Neural cell (in vitro differentiated cells): ENCODE measurements around the gene ANKRD45. TPM values are rescaled to one million over a fixed set of nuclear protein-coding genes. Genes with fewer than 3 reads are reported as not detected.
"Not testable (repeated sequence)": the region's sequence is repeated elsewhere in the genome, so short reads cannot be mapped to it uniquely, and the experiment has no call there.

Experiments used
- H2AFZ ChIP-seq: fragments of 200-600, 300-800 bp; sonication (generic), shearing (Covaris generic); 2 replicates; pipeline ENCODE4 v1.6.0; 2014; ENCODE audit warnings: low read depth, mild to moderate bottlenecking, antibody characterized with exemption, low read length, moderate library complexity
- H3F3A ChIP-seq: fragments of 200-600 bp; shearing (Covaris generic); 2 replicates; pipeline ENCODE4 v1.6.1; 2016; ENCODE audit warnings: mild to moderate bottlenecking, moderate library complexity, mixed read lengths, antibody characterized with exemption, low read length; ENCODE audit not compliant: insufficient read depth, poor library complexity, severe bottlenecking
- H3K27ac ChIP-seq: fragments of 200-600, 300-800 bp; sonication (generic), shearing (Covaris generic); 2 replicates; pipeline ENCODE4 v1.5.1; 2014; ENCODE audit warnings: mild to moderate bottlenecking, low read length, moderate library complexity
- H3K27me3 ChIP-seq: fragments of 300-800, 200-600 bp; sonication (generic), shearing (Covaris generic); 2 replicates; pipeline ENCODE4 v1.6.0; 2014; ENCODE audit warnings: mild to moderate bottlenecking, low read depth, low read length, moderate library complexity; ENCODE audit not compliant: insufficient read depth
- H3K36me3 ChIP-seq: fragments of 300-800, 200-600 bp; sonication (generic), shearing (Covaris generic); 2 replicates; pipeline ENCODE4 v1.5.1; 2014; ENCODE audit warnings: mild to moderate bottlenecking, antibody characterized with exemption, low read length, moderate library complexity; ENCODE audit not compliant: insufficient read depth
- H3K4me2 ChIP-seq: fragments of 300-800, 200-600 bp; sonication (generic), shearing (Covaris generic); 2 replicates; pipeline ENCODE4 v1.6.0; 2014; ENCODE audit warnings: mild to moderate bottlenecking, low read length
- H3K4me3 ChIP-seq: fragments of 300-800, 200-600 bp; sonication (generic), shearing (Covaris generic); 2 replicates; pipeline ENCODE4 v1.5.1; 2014; ENCODE audit warnings: mild to moderate bottlenecking, low read length, moderate library complexity
- H3K79me2 ChIP-seq: fragments of 200-600 bp; shearing (Covaris generic); replicated peaks from 2 replicates; pipeline ENCODE4 v1.6.0; 2014; ENCODE audit warnings: mild to moderate bottlenecking, low read length, moderate library complexity; ENCODE audit not compliant: insufficient read depth
- H3K9ac ChIP-seq: fragments of 300-800, 200-600 bp; sonication (generic), shearing (Covaris generic); 2 replicates; pipeline ENCODE4 v1.6.1; 2016; ENCODE audit warnings: mild to moderate bottlenecking, low read length, mixed read lengths
- H3K9me2 ChIP-seq: fragments of 200-600 bp; shearing (Covaris generic); 2 replicates; pipeline ENCODE4 v1.6.1; 2016; ENCODE audit warnings: mild to moderate bottlenecking, low read length, mixed read lengths; ENCODE audit not compliant: insufficient read depth
- H3K9me3 ChIP-seq: fragments of 200-600, 300-800 bp; sonication (generic), shearing (Covaris generic); 2 replicates; pipeline ENCODE4 v1.6.1; 2016; ENCODE audit warnings: mild to moderate bottlenecking, mixed run types, low read length, moderate library complexity, mixed read lengths
- H4K20me1 ChIP-seq: fragments of 200-600 bp; shearing (Covaris generic); 2 replicates; pipeline ENCODE4 v1.6.1; 2016; ENCODE audit warnings: mild to moderate bottlenecking, mixed run types; ENCODE audit not compliant: insufficient read depth
- CTCF ChIP-seq: fragments of 450-650 bp; IDR thresholded peaks from 2 replicates; pipeline ENCODE4 v1.5.1; 2014; ENCODE audit warnings: antibody characterized with exemption, mild to moderate bottlenecking, moderate library complexity; ENCODE audit not compliant: poor library complexity, severe bottlenecking
- EP300 ChIP-seq: fragments of 450-650 bp; conservative IDR thresholded peaks from 2 replicates; pipeline ENCODE4 v1.6.1; 2014; ENCODE audit warnings: antibody characterized with exemption, mild to moderate bottlenecking, moderate library complexity; ENCODE audit not compliant: poor library complexity, severe bottlenecking
- EZH2 ChIP-seq: fragments of 200-600, 300-800 bp; shearing (Covaris generic), sonication (generic); IDR thresholded peaks from 2 replicates; pipeline ENCODE4 v1.6.1; 2014; ENCODE audit warnings: antibody characterized with exemption, low read length, borderline replicate concordance, mild to moderate bottlenecking; ENCODE audit not compliant: insufficient read depth, poor library complexity, severe bottlenecking
- MXI1 ChIP-seq: fragments of 450-650 bp; conservative IDR thresholded peaks from 2 replicates; pipeline ENCODE4 v1.6.1; 2014; ENCODE audit warnings: antibody characterized with exemption, mild to moderate bottlenecking; ENCODE audit not compliant: poor library complexity, severe bottlenecking
- POLR2AphosphoS5 ChIP-seq: IDR thresholded peaks from 2 replicates; pipeline ENCODE4 v1.6.1; 2012
- RAD21 ChIP-seq: fragments of 450-650 bp; conservative IDR thresholded peaks from 2 replicates; pipeline ENCODE4 v1.6.1; 2014; ENCODE audit warnings: antibody characterized with exemption, mild to moderate bottlenecking, moderate library complexity
- REST ChIP-seq: IDR thresholded peaks from 2 replicates; pipeline ENCODE4 v1.6.1; 2012; ENCODE audit warnings: borderline replicate concordance
- SMC3 ChIP-seq: fragments of 450-650 bp; conservative IDR thresholded peaks from 2 replicates; pipeline ENCODE4 v1.6.1; 2014; ENCODE audit warnings: antibody characterized with exemption, mild to moderate bottlenecking, moderate library complexity; ENCODE audit not compliant: poor library complexity
- TAF1 ChIP-seq: IDR thresholded peaks from 2 replicates; pipeline ENCODE4 v1.6.1; 2012; ENCODE audit warnings: low read depth
- polyA plus RNA-seq: library from polyadenylated mRNA; depleted of rRNA; stranded (reverse); fragments of >200 nt; gene quantifications from 2 replicates; pipeline ENCODE4 v1.2.3, GENCODE V29; 2014

The ANKRD45 gene
- polyA plus RNA-seq, 1 donor from 2014 or later, result 8.7 TPM

GRCh38 chr1:173638043-173639021 is 31.3 kb downstream of the ANKRD45 start:
- no peak overlapping the region for H3K4me3 ChIP-seq
- no peak overlapping the region for H3K9ac ChIP-seq
- no peak overlapping the region for H3K4me2 ChIP-seq
- no peaks in the 10 kb centered on the region for H3K9me2 ChIP-seq
- H3K9me3 ChIP-seq, result no peaks in the 10 kb centered on the region
- TF ChIP-seq TAF1 (no peak), EZH2 (no peak), MXI1 (no peak), CTCF (no peak), POLR2AphosphoS5 (no peak), REST (no peak), EP300 (no peak), SMC3 (no peak), RAD21 (no peak)
- no peaks in the 10 kb centered on the region for H3K27me3 ChIP-seq
- H3K79me2 ChIP-seq, result peaks cover 8% of the 10 kb centered on the region
- H2AFZ ChIP-seq, result no peak overlapping the region
- no peaks in the 10 kb centered on the region for H3F3A ChIP-seq
- no peaks in the 10 kb centered on the region for H4K20me1 ChIP-seq
- no peak overlapping the region for H3K27ac ChIP-seq
- H3K36me3 ChIP-seq, result no peaks in the 10 kb centered on the region

GRCh38 chr1:173637236-173638042 is 32.2 kb downstream of the ANKRD45 start:
- H3K27me3 ChIP-seq, H3K79me2 ChIP-seq, H2AFZ ChIP-seq, H3F3A ChIP-seq, H3K9me3 ChIP-seq, H4K20me1 ChIP-seq, H3K4me3 ChIP-seq, H3K36me3 ChIP-seq, H3K9me2 ChIP-seq, H3K4me2 ChIP-seq, H3K9ac ChIP-seq, H3K27ac ChIP-seq: not testable (repeated sequence)
